Keratinocyte (primary cell): Measurements from ENCODE around the gene SMAD3. TPM values are rescaled to one million over a fixed set of nuclear protein-coding genes. Genes with fewer than 3 reads are reported as not detected.

Experiments used
- DNase-seq: peaks from one replicate; pipeline ENCODE4 v3.0.0-alpha.2; 2011; ENCODE audit warnings: low read depth, missing footprints, low spot score
- FAIRE-seq: peaks from 2 replicates; lab custom pipeline; 2011; peaks lifted over from hg19 to GRCh38; lab: Jason Lieb, UNC
- H2AFZ ChIP-seq: 2 replicates; pipeline ENCODE4 v1.6.0; 2012; ENCODE audit warnings: low read length, control low read depth, inconsistent platforms; ENCODE audit not compliant: control insufficient read depth
- H3K27ac ChIP-seq: 2 replicates; pipeline ENCODE4 v1.5.1; 2011; ENCODE audit warnings: low read length; ENCODE audit not compliant: control insufficient read depth, insufficient read depth
- H3K27me3 ChIP-seq: 3 replicates; pipeline ENCODE4 v1.6.0; 2011; ENCODE audit warnings: low read length; ENCODE audit not compliant: control insufficient read depth, insufficient read depth; ENCODE audit errors: extremely low read depth
- H3K36me3 ChIP-seq, 2 experiments: 2 replicates in 1 of 2; 3 replicates in 1 of 2; pipeline ENCODE4 v1.5.1; 2011; ENCODE audit warnings: low read length in 2 of 2, mild to moderate bottlenecking in 1 of 2; ENCODE audit not compliant: control insufficient read depth in 2 of 2, insufficient read depth in 2 of 2; ENCODE audit errors: extremely low read depth in 1 of 2
- H3K4me1 ChIP-seq: 3 replicates; pipeline ENCODE4 v1.5.1; 2011; ENCODE audit warnings: low read length; ENCODE audit not compliant: control insufficient read depth, insufficient read depth; ENCODE audit errors: extremely low read depth
- H3K4me2 ChIP-seq: 3 replicates; pipeline ENCODE4 v1.6.0; 2011; ENCODE audit warnings: low read depth, low read length; ENCODE audit not compliant: control insufficient read depth, insufficient read depth; ENCODE audit errors: extremely low read depth
- H3K4me3 ChIP-seq, 3 experiments: fragments of 200-600 bp in 1 of 3; sonication (generic) in 1 of 3; 2 replicates in 2 of 3; 3 replicates in 1 of 3; pipeline ENCODE4 v1.5.1; 2011 to 2016; ENCODE audit warnings: low read length in 3 of 3, mild to moderate bottlenecking in 3 of 3, control low read depth in 2 of 3, inconsistent platforms in 1 of 3, low read depth in 1 of 3, mixed read lengths in 1 of 3, mixed run types in 1 of 3, moderate library complexity in 1 of 3; ENCODE audit not compliant: control insufficient read depth in 2 of 3, insufficient read depth in 2 of 3; ENCODE audit errors: extremely low read depth in 1 of 3
- H3K79me2 ChIP-seq: 2 replicates; pipeline ENCODE4 v1.6.0; 2012; ENCODE audit warnings: low read length; ENCODE audit not compliant: control insufficient read depth, insufficient read depth
- H3K9ac ChIP-seq: 3 replicates; pipeline ENCODE4 v1.6.0; 2011; ENCODE audit warnings: low read length; ENCODE audit not compliant: control insufficient read depth, insufficient read depth; ENCODE audit errors: extremely low read depth
- H3K9me1 ChIP-seq: 3 replicates; pipeline ENCODE4 v1.6.0; 2011; ENCODE audit warnings: low read length; ENCODE audit not compliant: control insufficient read depth, insufficient read depth; ENCODE audit errors: extremely low read depth
- H3K9me3 ChIP-seq: 2 replicates; pipeline ENCODE4 v1.5.1; 2012; ENCODE audit warnings: low read depth, low read length; ENCODE audit not compliant: control insufficient read depth
- H4K20me1 ChIP-seq: 3 replicates; pipeline ENCODE4 v1.6.0; 2011; ENCODE audit warnings: low read length; ENCODE audit not compliant: control insufficient read depth, insufficient read depth; ENCODE audit errors: extremely low read depth
- CTCF ChIP-seq, 3 experiments: IDR thresholded peaks in 1 of 3; conservative IDR thresholded peaks in 1 of 3; optimal IDR thresholded peaks in 1 of 3; 2 replicates in 2 of 3; 3 replicates in 1 of 3; pipeline versions ENCODE3 to v1.5.1; 2011; ENCODE audit warnings: low read length in 3 of 3, mild to moderate bottlenecking in 3 of 3, moderate library complexity in 2 of 3, control low read depth in 1 of 3, inconsistent platforms in 1 of 3; ENCODE audit not compliant: insufficient read depth in 2 of 3; ENCODE audit errors: extremely low read depth in 1 of 3
- EZH2 ChIP-seq: IDR thresholded peaks from one replicate; pipeline ENCODE4 v1.6.1; 2012; ENCODE audit warnings: inconsistent platforms, mild to moderate bottlenecking, low read length, moderate library complexity
- dilution Hi-C: fragments of 300-500 bp; cut with MboI; formaldehyde crosslinking; loops from one replicate; pipeline ENCODE4 v1.7.0; 2020; ENCODE audit warnings: low sequenced_read_pairs; ENCODE audit not compliant: extremely low pct_ligation_motif_present
- polyA plus RNA-seq, 5 experiments: library from polyadenylated mRNA; depleted of rRNA in 3 of 5; stranded (reverse) in 3 of 5; stranded (forward) in 1 of 5; unstranded in 1 of 5; fragments of >200 nt; gene quantifications; 1 replicate in 1 of 5; 2 replicates in 3 of 5; 3 replicates in 1 of 5; pipeline versions ENCODE4 v1.2.1 to v1.2.3, GENCODE V29; 2011 to 2012; ENCODE audit warnings: missing spikeins in 2 of 5, low read depth in 1 of 5, low replicate concordance in 1 of 5

Gene SMAD3
- polyA plus RNA-seq, 1 donor (not counting 4 experiments of a cell fraction or from before 2014, with no cell fraction given): 33.7 TPM

GRCh38 chr15:67097930-67098740 is 32.7 kb downstream of the SMAD3 start:
- Histone ChIP-seq H2AFZ (no peak overlapping the region), H3K9me1 (peaks cover 3% of the 10 kb centered on the region), H4K20me1 (no peaks in the 10 kb centered on the region), H3K9ac (peak overlapping the region; percentile 84), H3K27me3 (no peaks in the 10 kb centered on the region), H3K9me3 (no peaks in the 10 kb centered on the region), H3K79me2 (peaks cover 87% of the 10 kb centered on the region), H3K27ac (peak overlapping the region; percentile 91), H3K36me3 (peaks cover 5 to 20% of the 10 kb centered on the region in 2 experiments), H3K4me1 (peaks cover 79% of the 10 kb centered on the region), H3K4me3 (peak overlapping the region; percentile 24 to 54 (median 45)), H3K4me2 (peak overlapping the region; percentile 89)
- dilution Hi-C loops: no loop called here
- no peak for TF ChIP-seq CTCF (optimal IDR thresholded peaks at IDR 0.05 in 1 of 3, IDR thresholded peaks at IDR 0.05 in 1 of 3, conservative IDR thresholded peaks at IDR 0.05 in 1 of 3; ENCODE audit: extremely low read depth in 1 of 3, insufficient read depth in 2 of 3, low read length in 3 of 3)
- TF ChIP-seq EZH2: no peak
- FAIRE-seq (peak; percentile 13), DNase-seq (no peak)

- H3K36me3 ChIP-seq: peaks cover 6 to 17% of the 10 kb centered on the region in 2 experiments
- H4K20me1 ChIP-seq: no peaks in the 10 kb centered on the region
- no peaks in the 10 kb centered on the region for H3K9me3 ChIP-seq
- dilution Hi-C loops: no loop called here
- no peak for FAIRE-seq
- peak overlapping the region; percentile 24 to 54 (median 45) for H3K4me3 ChIP-seq
- H3K9me1 ChIP-seq: peaks cover 3% of the 10 kb centered on the region
- H3K9ac ChIP-seq: peak overlapping the region; percentile 84
- H3K27ac ChIP-seq: peak overlapping the region; percentile 91
- DNase-seq: no peak
- H3K79me2 ChIP-seq: peaks cover 87% of the 10 kb centered on the region
- H2AFZ ChIP-seq: no peak overlapping the region
- peak overlapping the region; percentile 89 for H3K4me2 ChIP-seq
- TF ChIP-seq CTCF (optimal IDR thresholded peaks at IDR 0.05 in 1 of 3, IDR thresholded peaks at IDR 0.05 in 1 of 3, conservative IDR thresholded peaks at IDR 0.05 in 1 of 3; ENCODE audit: extremely low read depth in 1 of 3, insufficient read depth in 2 of 3, low read length in 3 of 3) (no peak), EZH2 (no peak)
- H3K27me3 ChIP-seq: no peaks in the 10 kb centered on the region
- peaks cover 79% of the 10 kb centered on the region for H3K4me1 ChIP-seq
These were observed 33.4 kb downstream of the SMAD3 start for GRCh38 chr15:67098768-67099282.
